ENCODE data around the gene EXOSC1. TPM values are rescaled to one million over a fixed set of nuclear protein-coding genes. Genes with fewer than 3 reads are reported as not detected.

The EXOSC1 gene
- total and polyA plus RNA-seq, 8 donors = 27.2 to 43.1 (median 38.5) TPM

GRCh38 chr10:97416565-97416964 lies 29.2 kb downstream of the EXOSC1 start:
- no peak for TF ChIP-seq CTCF (IDR thresholded peaks at IDR 0.05)
- no peak for DNase-seq

GRCh38 chr10:97412891-97413304 lies 32.9 kb downstream of the EXOSC1 start:
- TF ChIP-seq CTCF (IDR thresholded peaks at IDR 0.05) = no peak
- peak; percentile 14 for ATAC-seq
- H3K9me3 ChIP-seq = no peaks in the 10 kb centered on the region

More at GRCh38 chr10:97416565-97416964, 29.2 kb downstream of the EXOSC1 start:
- no peak overlapping the region for H3K4me3 ChIP-seq
- no peaks in the 10 kb centered on the region for H3K9me3 ChIP-seq
- peaks cover 0 to 35% of the 10 kb centered on the region in 2 donors for H3K4me1 ChIP-seq
- H3K27ac ChIP-seq = no peak overlapping the region
- H3K27me3 ChIP-seq = no peaks in the 10 kb centered on the region
- intact Hi-C loops (cut with DNase I) = no loop called here
- H3K36me3 ChIP-seq = no peaks in the 10 kb centered on the region
- ATAC-seq = no peak

GRCh38 chr10:97411406-97411805 lies 34.4 kb downstream of the EXOSC1 start:
- ATAC-seq = no peak
- intact Hi-C loops (cut with DNase I) = no loop called here
- DNase-seq = no peak
- Histone ChIP-seq H3K4me1 (peaks cover 0 to 64% of the 10 kb centered on the region in 2 donors), H3K4me3 (no peak overlapping the region), H3K36me3 (no peaks in the 10 kb centered on the region), H3K9me3 (no peaks in the 10 kb centered on the region), H3K27ac (peak overlapping the region in 1 of 2 donors; percentile 28), H3K27me3 (no peaks in the 10 kb centered on the region)
- no peak for TF ChIP-seq CTCF (IDR thresholded peaks at IDR 0.05)

More at GRCh38 chr10:97412891-97413304, 32.9 kb downstream of the EXOSC1 start:
- Histone ChIP-seq H3K27me3 (no peaks in the 10 kb centered on the region), H3K36me3 (no peaks in the 10 kb centered on the region), H3K4me3 (no peak overlapping the region), H3K27ac (peak overlapping the region in 1 of 2 donors; percentile 68), H3K4me1 (peaks cover 0 to 49% of the 10 kb centered on the region in 2 donors)
- no peak for DNase-seq
- intact Hi-C loops (cut with DNase I) = no loop called here

GRCh38 chr10:97408496-97408992 lies 37.3 kb downstream of the EXOSC1 start:
- no peak for TF ChIP-seq CTCF (IDR thresholded peaks at IDR 0.05)
- H3K27me3 ChIP-seq = no peaks in the 10 kb centered on the region
- no peak overlapping the region for H3K4me3 ChIP-seq
- intact Hi-C loops (cut with DNase I) = no loop called here
- H3K36me3 ChIP-seq = no peaks in the 10 kb centered on the region
- DNase-seq = no peak
- ATAC-seq = peak; percentile 8
- peaks cover 0 to 61% of the 10 kb centered on the region in 2 donors for H3K4me1 ChIP-seq
- peak overlapping the region; percentile 6 to 94 for H3K27ac ChIP-seq
- no peaks in the 10 kb centered on the region for H3K9me3 ChIP-seq

GRCh38 chr10:97407952-97408248 lies 37.9 kb downstream of the EXOSC1 start:
- Histone ChIP-seq H3K27ac (peak overlapping the region; percentile 6 to 94), H3K4me1 (peaks cover 0 to 55% of the 10 kb centered on the region in 2 donors), H3K36me3 (no peaks in the 10 kb centered on the region), H3K27me3 (no peaks in the 10 kb centered on the region), H3K9me3 (no peaks in the 10 kb centered on the region), H3K4me3 (no peak overlapping the region)
- intact Hi-C loops (cut with DNase I) = no loop called here
- DNase-seq (no peak), ATAC-seq (no peak)
- TF ChIP-seq CTCF (IDR thresholded peaks at IDR 0.05) = no peak

Data from left lung (tissue), 10 donors.